ENCODE results near the gene SYT17.

- TF ChIP-seq, protein P1, sequence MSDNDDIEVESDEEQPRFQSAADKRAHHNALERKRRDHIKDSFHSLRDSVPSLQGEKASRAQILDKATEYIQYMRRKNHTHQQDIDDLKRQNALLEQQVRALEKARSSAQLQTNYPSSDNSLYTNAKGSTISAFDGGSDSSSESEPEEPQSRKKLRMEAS (IDR thresholded peaks at IDR 0.05; ENCODE audit: low read depth, low read length): no peak
- TF ChIP-seq POLR2A (IDR thresholded peaks at IDR 0.05; ENCODE audit: extremely low read depth, insufficient read length) (no peak), CTCF (IDR thresholded peaks at IDR 0.05; ENCODE audit: low read depth, low read length) (no peak), MYC (IDR thresholded peaks at IDR 0.05; ENCODE audit: low read depth, low read length) (no peak)
Measured at GRCh38 chr16:19186408-19186807, 18.4 kb downstream of the SYT17 start.

Data from NB4 (cell line).